PC-9 (cell line): ENCODE measurements around the gene DNMT3A.

Experiments
- EZH2 ChIP-seq: fragments of 200-600 bp; sonication (generic); IDR thresholded peaks from 2 replicates; pipeline ENCODE4 v1.8.0; 2017; ENCODE audit warnings: antibody characterized with exemption, low read depth
- TF ChIP-seq, protein P1 (sequence below): fragments of 200-600 bp; sonication (generic); conservative IDR thresholded peaks from 2 replicates; pipeline ENCODE4 v1.6.1; 2017; ENCODE audit warnings: mixed run types, antibody characterized with exemption, mild to moderate bottlenecking, moderate library complexity

DNA sequence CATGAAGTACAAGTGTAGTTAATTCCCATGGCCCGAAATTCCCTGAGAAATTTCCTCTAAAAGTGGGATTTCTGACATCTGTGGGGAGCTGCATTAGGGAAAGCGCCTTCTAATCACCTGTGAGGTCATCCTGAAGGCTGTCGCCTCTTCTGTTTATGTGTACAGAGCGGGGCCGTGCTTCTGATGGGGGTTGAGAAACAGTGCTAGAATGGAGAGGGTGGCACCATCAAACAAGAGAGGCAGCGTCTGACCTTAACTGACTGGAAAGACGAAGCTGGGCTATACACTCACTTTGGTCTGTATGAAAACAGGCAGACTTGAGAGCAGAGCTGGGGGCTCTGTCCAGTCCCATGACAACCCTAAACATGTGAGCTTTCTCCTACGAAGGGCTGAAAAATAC lies 44.2 kb upstream of the DNMT3A start:
- TF ChIP-seq, protein P1, sequence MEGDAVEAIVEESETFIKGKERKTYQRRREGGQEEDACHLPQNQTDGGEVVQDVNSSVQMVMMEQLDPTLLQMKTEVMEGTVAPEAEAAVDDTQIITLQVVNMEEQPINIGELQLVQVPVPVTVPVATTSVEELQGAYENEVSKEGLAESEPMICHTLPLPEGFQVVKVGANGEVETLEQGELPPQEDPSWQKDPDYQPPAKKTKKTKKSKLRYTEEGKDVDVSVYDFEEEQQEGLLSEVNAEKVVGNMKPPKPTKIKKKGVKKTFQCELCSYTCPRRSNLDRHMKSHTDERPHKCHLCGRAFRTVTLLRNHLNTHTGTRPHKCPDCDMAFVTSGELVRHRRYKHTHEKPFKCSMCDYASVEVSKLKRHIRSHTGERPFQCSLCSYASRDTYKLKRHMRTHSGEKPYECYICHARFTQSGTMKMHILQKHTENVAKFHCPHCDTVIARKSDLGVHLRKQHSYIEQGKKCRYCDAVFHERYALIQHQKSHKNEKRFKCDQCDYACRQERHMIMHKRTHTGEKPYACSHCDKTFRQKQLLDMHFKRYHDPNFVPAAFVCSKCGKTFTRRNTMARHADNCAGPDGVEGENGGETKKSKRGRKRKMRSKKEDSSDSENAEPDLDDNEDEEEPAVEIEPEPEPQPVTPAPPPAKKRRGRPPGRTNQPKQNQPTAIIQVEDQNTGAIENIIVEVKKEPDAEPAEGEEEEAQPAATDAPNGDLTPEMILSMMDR, result no peak
- no peak for TF ChIP-seq EZH2
